IMR-90 (cell line): ENCODE data around the gene R3HDM4. TPM values are rescaled to one million over a fixed set of nuclear protein-coding genes. Genes with fewer than 3 reads are reported as not detected.

ENCODE experiments used
- ATAC-seq: fragments of 200-7000 bp; cut with Tn5 transposase; 2 replicates; pipeline ENCODE4 v1.9.1; 2020; ENCODE audit warnings: low read depth, mild to moderate bottlenecking, moderate library complexity
- BruUV-seq: library from RNA; stranded (reverse); fragments of 400-500 nt; replicated peaks from 2 replicates; lab custom pipeline; 2021; lab: Mats Ljungman, UMichigan
- CTCF ChIA-PET: fragments of 300-600 bp; formaldehyde crosslinking; extraction: SDS; loops from one replicate; lab custom pipeline; 2021; ENCODE audit warnings: antibody characterized with exemption; lab: Yijun Ruan, JAX
- POLR2A ChIA-PET: fragments of 300-600 bp; sonication (Branson Sonifier 250); formaldehyde crosslinking; loops from one replicate; lab custom pipeline; 2022; ENCODE audit warnings: antibody characterized with exemption; ENCODE audit not compliant: unreplicated experiment; lab: Charles Lee
- DNase-seq: peaks from one replicate; pipeline ENCODE4 v3.0.0; 2013
- H2AFZ ChIP-seq: replicated peaks from 2 replicates; pipeline ENCODE3; 2013; ENCODE audit warnings: low read length, mild to moderate bottlenecking; ENCODE audit not compliant: poor library complexity
- H2AK5ac ChIP-seq: 2 replicates; pipeline ENCODE4 v1.6.1; 2013; ENCODE audit warnings: low read depth, low read length, inconsistent platforms
- H2AK9ac ChIP-seq: replicated peaks from 2 replicates; pipeline ENCODE3; 2013; ENCODE audit warnings: mild to moderate bottlenecking, low read depth, low read length, moderate library complexity; ENCODE audit not compliant: poor library complexity
- H2BK120ac ChIP-seq: 2 replicates; pipeline ENCODE4 v1.6.1; 2013; ENCODE audit warnings: low read depth, low read length, inconsistent platforms
- H2BK15ac ChIP-seq: 3 replicates; pipeline ENCODE4 v1.6.1; 2013; ENCODE audit warnings: low read depth, low read length, inconsistent platforms
- H2BK20ac ChIP-seq: 2 replicates; pipeline ENCODE4 v1.6.1; 2013; ENCODE audit warnings: low read depth, mild to moderate bottlenecking, inconsistent platforms, low read length, moderate library complexity
- H2BK5ac ChIP-seq: 2 replicates; pipeline ENCODE4 v1.6.1; 2013; ENCODE audit warnings: mild to moderate bottlenecking, low read depth, low read length, inconsistent platforms; ENCODE audit not compliant: poor library complexity, severe bottlenecking
- H3K14ac ChIP-seq: replicated peaks from 2 replicates; pipeline ENCODE4 v1.6.1; 2013; ENCODE audit warnings: low read depth, low read length, inconsistent platforms
- H3K18ac ChIP-seq: 2 replicates; pipeline ENCODE4 v1.6.1; 2013; ENCODE audit warnings: low read depth, low read length, control low read depth
- H3K23ac ChIP-seq: 2 replicates; pipeline ENCODE4 v1.6.1; 2013; ENCODE audit warnings: low read depth, low read length, inconsistent platforms
- H3K27ac ChIP-seq: 2 replicates; pipeline ENCODE4 v1.5.1; 2013; ENCODE audit warnings: mild to moderate bottlenecking, control low read depth, low read length; ENCODE audit not compliant: insufficient read depth
- H3K27me3 ChIP-seq: 2 replicates; pipeline ENCODE4 v1.6.1; 2013; ENCODE audit warnings: low read length; ENCODE audit not compliant: control insufficient read depth, insufficient read depth
- H3K36me3 ChIP-seq: 2 replicates; pipeline ENCODE4 v1.6.1; 2013; ENCODE audit warnings: low read length, mixed read lengths; ENCODE audit not compliant: control insufficient read depth, insufficient read depth
- H3K4ac ChIP-seq: 2 replicates; pipeline ENCODE4 v1.6.1; 2013; ENCODE audit warnings: low read depth, low read length, inconsistent platforms
- H3K4me1 ChIP-seq: 2 replicates; pipeline ENCODE4 v1.6.1; 2013; ENCODE audit warnings: low read length, mixed read lengths; ENCODE audit not compliant: control insufficient read depth, insufficient read depth
- H3K4me2 ChIP-seq: 2 replicates; pipeline ENCODE4 v1.6.1; 2013; ENCODE audit warnings: low read depth, mild to moderate bottlenecking, control low read depth, low read length, moderate library complexity
- H3K4me3 ChIP-seq: 2 replicates; pipeline ENCODE4 v1.5.1; 2013; ENCODE audit warnings: low read depth, mild to moderate bottlenecking, control low read depth, low read length, moderate library complexity; ENCODE audit not compliant: insufficient read depth
- H3K56ac ChIP-seq: 2 replicates; pipeline ENCODE4 v1.6.1; 2013; ENCODE audit warnings: low read length, inconsistent platforms; ENCODE audit not compliant: insufficient read depth; ENCODE audit errors: extremely low read depth
- H3K79me1 ChIP-seq, 2 experiments: 2 replicates each; pipeline ENCODE4 v1.6.1; 2013; ENCODE audit warnings: low read length in 2 of 2, inconsistent platforms in 1 of 2, low read depth in 1 of 2
- H3K9ac ChIP-seq: 2 replicates; pipeline ENCODE4 v1.6.1; 2013; ENCODE audit warnings: low read depth, low read length, control low read depth
- H3K9me1 ChIP-seq: 2 replicates; pipeline ENCODE4 v1.6.1; 2013; ENCODE audit warnings: low read length, inconsistent platforms; ENCODE audit not compliant: insufficient read depth
- H3K9me3 ChIP-seq: 2 replicates; pipeline ENCODE4 v1.6.1; 2013; ENCODE audit warnings: low read length; ENCODE audit not compliant: control insufficient read depth, insufficient read depth
- H4K20me1 ChIP-seq: 2 replicates; pipeline ENCODE4 v1.6.1; 2013; ENCODE audit warnings: low read length, inconsistent platforms; ENCODE audit not compliant: insufficient read depth
- H4K5ac ChIP-seq: 2 replicates; pipeline ENCODE4 v1.6.1; 2013; ENCODE audit warnings: mild to moderate bottlenecking, low read depth, low read length, control low read depth
- H4K8ac ChIP-seq, 2 experiments: 2 replicates each; pipeline ENCODE4 v1.6.1; 2013; ENCODE audit warnings: low read depth in 2 of 2, low read length in 2 of 2, control low read depth in 1 of 2, inconsistent platforms in 1 of 2
- H4K91ac ChIP-seq: 2 replicates; pipeline ENCODE4 v1.6.1; 2013; ENCODE audit warnings: low read depth, low read length, inconsistent platforms; ENCODE audit not compliant: insufficient read depth
- ELK1 ChIP-seq: fragments of 150-350 bp; IDR thresholded peaks from 2 replicates; pipeline ENCODE4 v1.6.1; 2016; ENCODE audit warnings: low read depth, mild to moderate bottlenecking, low read length, moderate library complexity, borderline replicate concordance
- MAZ ChIP-seq: IDR thresholded peaks from 2 replicates; pipeline ENCODE4 v1.6.1; 2012; ENCODE audit warnings: low read depth, mild to moderate bottlenecking, low read length, improper control_type of control experiment, moderate library complexity, borderline replicate concordance
- WGBS, 2 experiments: methylation state at CpG; one replicate each; pipeline versions ENCODE4 v1.1.5 to v1.1.7; 2013; ENCODE audit warnings: missing lambda C conversion rate in 2 of 2; ENCODE audit not compliant: insufficient read length in 1 of 2; ENCODE audit errors: extremely low coverage in 2 of 2; 5-methylcytosine and 5-hydroxymethylcytosine counted together
- dilution Hi-C: fragments of 300-500 bp; cut with HindIII; formaldehyde crosslinking; loops from one replicate; pipeline ENCODE4 v1.14.3; 2018; ENCODE audit warnings: low sequenced_read_pairs; ENCODE audit not compliant: unreplicated experiment
- in situ Hi-C: fragments of 300-500 bp; cut with MboI; formaldehyde crosslinking; loops from 3 replicates; pipeline ENCODE4 v1.14.3; 2019; ENCODE audit warnings: low sequenced_read_pairs, inconsistent platforms, mixed read lengths
- intact Hi-C: fragments of 100-400 bp; cut with micrococcal nuclease; formaldehyde crosslinking; loops from 2 replicates; pipeline ENCODE4 v1.10.0; 2022
- polyA plus RNA-seq, 3 experiments: library from polyadenylated mRNA; depleted of rRNA; stranded (reverse); fragments of >200 nt; gene quantifications; 2 replicates each; pipeline ENCODE4 v1.2.3, GENCODE V29; 2012; ENCODE audit warnings: low replicate concordance in 1 of 3
- total RNA-seq: library from RNA; depleted of rRNA; stranded (reverse); fragments of >200 nt; gene quantifications from 2 replicates; pipeline ENCODE4 v1.2.3, GENCODE V29; 2012
- TF ChIP-seq, protein P1 (sequence below): conservative IDR thresholded peaks from 2 replicates; pipeline ENCODE4 v1.5.1; 2012; ENCODE audit warnings: mild to moderate bottlenecking, low read depth, low read length, improper control_type of control experiment

R3HDM4 gene
- total and polyA plus RNA-seq, 2 of the 4 experiments (the other 2 are of a cell fraction): 9.0 to 51.5 TPM

DNA sequence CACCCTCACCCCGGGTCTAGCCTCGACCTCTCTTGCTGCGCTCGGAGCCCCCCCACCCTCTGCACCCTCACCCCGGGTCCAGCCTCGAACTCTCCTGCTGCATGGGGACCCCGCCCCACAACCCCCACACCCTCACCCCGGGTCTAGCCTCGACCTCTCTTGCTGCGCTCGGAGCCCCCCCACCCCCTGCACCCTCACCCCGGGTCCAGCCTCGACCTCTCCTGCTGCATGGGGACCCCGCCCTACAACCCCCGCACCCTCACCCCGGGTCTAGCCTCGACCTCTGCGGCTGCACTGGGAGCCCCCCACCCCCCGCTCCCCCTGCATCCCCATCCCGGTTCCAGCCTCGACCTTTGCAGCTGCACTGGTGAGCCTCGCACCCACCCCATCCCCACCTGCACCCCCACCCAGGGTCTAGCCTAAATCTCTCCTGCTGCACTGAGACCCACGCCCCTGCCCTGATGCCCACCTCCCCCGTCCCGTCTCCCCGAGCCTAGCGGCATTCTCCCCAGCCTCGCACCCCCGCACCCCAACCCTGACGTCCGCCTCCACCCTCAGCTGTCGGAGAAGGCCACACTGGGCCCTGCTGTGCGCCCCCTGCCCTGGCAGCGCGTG lies 51.8 kb downstream of the R3HDM4 start:
- Histone ChIP-seq H3K4me1 (peaks cover 3% of the 10 kb centered on the region; the same call in 1 of the 2 replicates), H3K4me2 (no peak overlapping the region), H3K23ac (no peak overlapping the region), H3K79me1 (no peaks in the 10 kb centered on the region), H3K27ac (no peak overlapping the region), H2BK20ac (no peak overlapping the region), H2AK9ac (peak overlapping the region; percentile 24), H2BK120ac (no peak overlapping the region), H2BK15ac (no peak overlapping the region), H3K27me3 (no peaks in the 10 kb centered on the region), H3K4me3 (no peak overlapping the region), H2AK5ac (0 out of 2 replicates have a peak overlapping the region, but pooled peaks have one; percentile 16), H4K91ac (no peak overlapping the region), H3K9me1 (no peaks in the 10 kb centered on the region), H2BK5ac (no peak overlapping the region), H3K36me3 (no peaks in the 10 kb centered on the region), H4K20me1 (no peaks in the 10 kb centered on the region; the same call in 1 of the 2 replicates), H3K14ac (no peak overlapping the region), H3K18ac (no peak overlapping the region), H3K56ac (no peak overlapping the region), H3K9ac (no peak overlapping the region), H3K4ac (no peak overlapping the region), H2AFZ (no peak overlapping the region), H3K9me3 (no peaks in the 10 kb centered on the region), H4K8ac (no peak overlapping the region), H4K5ac (no peak overlapping the region)
- TF ChIP-seq, protein P1, sequence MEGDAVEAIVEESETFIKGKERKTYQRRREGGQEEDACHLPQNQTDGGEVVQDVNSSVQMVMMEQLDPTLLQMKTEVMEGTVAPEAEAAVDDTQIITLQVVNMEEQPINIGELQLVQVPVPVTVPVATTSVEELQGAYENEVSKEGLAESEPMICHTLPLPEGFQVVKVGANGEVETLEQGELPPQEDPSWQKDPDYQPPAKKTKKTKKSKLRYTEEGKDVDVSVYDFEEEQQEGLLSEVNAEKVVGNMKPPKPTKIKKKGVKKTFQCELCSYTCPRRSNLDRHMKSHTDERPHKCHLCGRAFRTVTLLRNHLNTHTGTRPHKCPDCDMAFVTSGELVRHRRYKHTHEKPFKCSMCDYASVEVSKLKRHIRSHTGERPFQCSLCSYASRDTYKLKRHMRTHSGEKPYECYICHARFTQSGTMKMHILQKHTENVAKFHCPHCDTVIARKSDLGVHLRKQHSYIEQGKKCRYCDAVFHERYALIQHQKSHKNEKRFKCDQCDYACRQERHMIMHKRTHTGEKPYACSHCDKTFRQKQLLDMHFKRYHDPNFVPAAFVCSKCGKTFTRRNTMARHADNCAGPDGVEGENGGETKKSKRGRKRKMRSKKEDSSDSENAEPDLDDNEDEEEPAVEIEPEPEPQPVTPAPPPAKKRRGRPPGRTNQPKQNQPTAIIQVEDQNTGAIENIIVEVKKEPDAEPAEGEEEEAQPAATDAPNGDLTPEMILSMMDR: no peak
- TF ChIP-seq MAZ: no peak
- no peak for TF ChIP-seq ELK1
- ATAC-seq (no peak), DNase-seq (no peak)
- dilution Hi-C loops: no loop called here
- POLR2A ChIA-PET: interaction anchor here (0.5 kb wide), 1 partner anchor 80 kb away, joined by 3 read pairs; no protein-coding TSS in a partner anchor
- 67% methylated on average over 8 of the region's 35 CpGs; no CpG with 5 or more reads in 1 of the 2 experiments for WGBS, 2 experiments
- CTCF ChIA-PET: no interaction called here
- in situ Hi-C loops: no loop called here
- intact Hi-C loops: loop anchor here (10.0 kb wide), 1 partner anchor 196 kb away; the partner anchor contains the start of gene RNF126
- no TSS peak for BruUV-seq
